Thoracic aorta endothelial cell (primary cell): Measurements from ENCODE around the gene NARF. TPM values are rescaled to one million over a fixed set of nuclear protein-coding genes. Genes with fewer than 3 reads are reported as not detected.

Source experiments
- small RNA-seq: library from RNA; depleted of rRNA; stranded (forward); fragments of <200 nt; gene quantifications from one replicate; pipeline ENCODE3, GENCODE V24; 2012
- total RNA-seq: library from RNA; depleted of rRNA; stranded (reverse); fragments of >200 nt; gene quantifications from 2 replicates; pipeline ENCODE4 v1.2.3, GENCODE V29; 2012

The NARF gene
- 74.0 and 97.5 TPM in 2 replicates for total RNA-seq

DNA sequence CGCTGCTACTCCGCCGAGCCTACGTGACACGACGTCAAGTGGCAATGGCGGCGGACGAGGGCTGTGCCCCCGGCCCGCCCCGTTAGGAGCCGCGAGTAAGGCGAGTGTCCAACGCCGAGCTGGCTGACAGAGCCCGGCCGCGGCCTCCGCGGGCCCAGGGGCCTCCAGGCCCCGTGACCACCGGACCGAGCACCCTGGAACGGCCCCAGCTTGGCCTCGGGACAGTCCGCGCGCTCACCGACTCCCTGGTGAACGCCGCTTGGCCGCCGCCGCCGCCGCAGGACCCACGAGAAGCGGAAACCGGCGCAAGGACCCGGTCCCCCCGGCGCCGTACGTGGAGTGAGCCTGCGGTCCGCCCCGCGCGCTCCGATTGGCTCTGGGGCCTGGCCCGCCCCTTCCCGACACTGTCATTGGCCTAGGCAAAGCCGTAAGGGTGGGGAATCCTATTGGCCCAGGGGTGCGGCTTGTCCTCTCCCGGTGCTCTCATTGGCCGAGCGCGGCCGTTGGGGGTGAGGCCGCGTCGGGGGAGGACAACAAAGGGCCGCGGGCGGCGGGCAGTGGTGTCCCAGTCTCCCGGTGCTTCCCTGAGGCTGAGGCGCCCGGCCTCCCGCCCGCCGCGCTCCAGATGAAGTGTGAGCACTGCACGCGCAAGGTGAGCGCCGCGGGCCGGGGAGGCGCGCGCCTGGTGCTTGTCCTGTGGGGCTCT, at the start of gene NARF:
TSS of gene NARF (plus strand) at position 563 of the 706 bp plus-strand sequence. CDS start at position 626, 63 bp downstream.

DNA sequence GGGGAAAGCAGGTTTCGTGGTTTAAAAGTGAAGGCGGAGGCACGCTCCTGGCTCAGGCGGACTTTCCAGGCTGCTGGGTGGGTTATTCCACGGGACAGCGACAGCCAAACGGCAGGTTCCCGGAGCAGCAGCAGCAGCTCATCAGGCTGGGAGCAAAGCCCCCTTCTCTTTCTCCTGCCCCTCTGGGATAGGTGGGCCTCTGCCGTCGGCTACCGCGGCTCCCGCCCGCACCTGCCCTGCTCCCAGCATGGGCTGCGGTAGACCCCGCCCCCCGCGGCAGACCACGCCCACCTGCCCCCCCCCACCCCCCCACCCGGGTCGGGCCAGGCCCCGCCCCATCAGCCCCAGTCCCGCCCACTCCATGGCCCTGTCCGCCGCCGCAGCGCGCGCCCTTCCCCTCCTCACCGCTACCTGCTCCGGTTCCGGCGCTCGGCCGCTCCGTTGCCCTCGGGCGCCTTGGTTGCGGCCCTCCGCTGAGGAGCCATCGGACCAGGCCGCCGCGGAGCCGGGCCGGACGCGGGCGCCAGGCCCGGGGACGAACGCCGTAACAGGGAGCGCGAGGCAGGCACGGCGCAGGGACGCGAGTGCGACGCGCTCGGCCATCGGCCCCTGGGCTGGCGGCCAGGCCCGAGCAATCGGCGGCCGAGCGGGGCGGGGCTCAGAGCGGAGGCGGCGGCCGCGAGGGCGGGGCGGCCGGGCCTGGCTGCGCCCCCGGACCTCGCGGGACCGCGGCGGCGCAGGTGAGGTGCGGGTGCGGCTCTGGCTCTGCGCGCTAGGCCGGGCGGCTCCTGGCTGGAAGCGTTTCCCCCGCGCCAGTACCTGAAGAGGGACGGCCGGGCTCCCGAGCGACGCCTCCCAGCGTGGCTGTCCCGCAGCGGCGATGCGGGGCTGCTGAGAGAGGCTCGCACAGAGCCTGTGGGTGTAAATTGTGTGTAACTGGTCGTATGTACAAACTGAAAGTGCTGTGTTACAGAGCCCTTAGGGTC, 40.2 kb upstream of the NARF start, which contains the start of the genes HEXD and OGFOD3:
TSS of gene HEXD (plus strand) at position 347 of the 986 bp plus-strand sequence. CDS start 1,453 bp downstream, outside the sequence.
TSS of gene OGFOD3 (minus strand) at position 586 of the 986 bp plus-strand sequence. CDS start at position 485, 101 bp downstream.

DNA sequence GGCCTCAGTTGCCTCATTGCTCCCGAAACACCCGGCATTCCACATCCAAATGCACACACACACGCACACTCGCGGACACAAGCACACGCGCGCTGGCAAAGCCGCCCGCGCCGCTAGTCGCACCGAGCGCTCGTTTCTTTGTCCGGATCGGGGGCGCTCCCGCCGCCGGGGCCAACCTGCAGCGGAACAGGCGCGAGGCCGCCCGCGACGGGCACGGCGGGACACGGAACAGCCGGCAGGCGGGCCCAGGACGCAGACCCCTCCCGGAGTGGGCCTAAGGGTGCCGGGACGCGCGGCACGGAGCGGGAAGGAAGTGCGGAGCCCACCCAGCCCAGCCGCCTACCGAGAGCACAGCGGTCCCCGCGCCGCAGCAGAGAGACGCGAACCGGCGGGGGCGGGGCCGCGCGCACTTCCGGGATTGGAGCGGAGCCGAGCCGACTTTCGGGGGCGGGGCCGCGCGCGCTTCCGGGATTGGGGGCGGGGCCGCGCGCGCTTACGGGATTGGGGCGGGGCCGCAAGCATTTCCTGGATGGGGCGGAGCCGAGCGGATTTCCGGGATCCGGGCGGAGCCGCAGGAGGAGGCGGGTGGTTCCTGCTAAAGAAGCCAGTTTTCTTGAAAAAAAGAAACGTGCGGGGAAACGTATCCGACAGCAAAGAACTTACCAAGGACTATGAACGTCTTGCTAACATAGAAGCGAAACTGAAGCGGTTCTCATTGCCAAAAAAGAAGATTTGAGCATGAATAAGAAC, 8.0 kb upstream of the NARF start, which contains the start of gene CYBC1:
TSS of gene CYBC1 (minus strand) at position 396 of the 750 bp plus-strand sequence. CDS start 1,498 bp downstream, outside the sequence.

DNA sequence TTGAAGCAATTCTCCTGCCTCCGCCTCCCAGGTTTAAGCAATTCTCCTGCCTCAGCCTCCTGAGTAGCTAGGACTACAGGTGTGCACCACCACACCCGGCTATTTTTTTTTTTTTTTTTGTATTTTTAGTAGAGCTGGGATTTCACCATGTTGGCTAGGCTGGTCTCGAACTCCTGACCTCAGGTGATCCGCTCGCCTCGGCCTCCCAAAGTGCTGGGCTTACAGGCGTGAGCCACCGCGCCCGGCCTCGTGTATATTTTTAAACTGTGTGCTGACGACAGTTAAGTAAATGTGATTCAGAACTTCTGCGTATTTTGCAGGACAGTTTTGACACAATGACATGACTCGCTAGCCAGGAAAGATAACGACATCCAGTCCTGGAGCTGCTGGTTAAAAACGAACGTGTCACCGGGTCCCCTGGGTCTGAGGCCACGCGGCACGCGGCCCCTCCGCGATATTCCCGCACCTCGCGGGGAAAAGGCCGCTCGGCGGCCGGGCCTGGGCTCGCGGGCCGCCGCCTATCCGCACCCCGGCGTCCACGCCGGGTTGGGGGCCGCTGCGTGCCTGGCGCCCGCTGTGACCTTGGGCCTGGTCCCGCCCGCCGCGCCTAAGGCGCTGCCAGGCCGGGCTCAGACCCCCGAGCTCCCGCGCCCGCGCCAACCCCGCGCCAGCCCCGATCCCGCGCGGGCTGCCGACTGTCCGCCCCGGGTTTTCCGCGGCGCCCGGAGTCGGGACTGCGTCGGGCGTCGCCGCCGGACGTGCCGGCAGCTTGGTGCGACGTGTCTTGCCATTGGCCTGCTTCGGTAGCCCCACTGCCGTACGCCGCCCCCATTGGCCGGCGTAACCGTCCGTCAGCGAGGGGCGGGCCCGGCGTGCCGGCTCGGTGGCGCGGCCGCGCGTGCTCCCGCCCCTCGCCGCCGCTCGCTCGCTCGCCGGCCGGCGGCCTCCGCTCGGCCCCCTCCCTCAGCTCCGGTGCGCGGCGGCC, 60.6 kb downstream of the NARF start, which contains the start of gene FOXK2:
TSS of gene FOXK2 (plus strand) at position 907 of the 985 bp plus-strand sequence. CDS start 157 bp downstream, outside the sequence.

Small RNA genes within 50 kb of the gene (small RNA-seq; reads per million reads assigned to genes)
- gene RF00019, result not detected

Other genes starting within 250 kb of the NARF start
- 16.2 and 18.8 TPM in 2 replicates for gene CCDC57, start 245.9 kb upstream of the NARF start, total RNA-seq
- 87.4 and 113 TPM in 2 replicates for gene SLC16A3, start 229.7 kb upstream of the NARF start, total RNA-seq
- gene CSNK1D, start 185.0 kb upstream of the NARF start, total RNA-seq, result 62.0 and 76.5 TPM in 2 replicates
- gene CD7, start 141.1 kb upstream of the NARF start, total RNA-seq, result not detected in 2 replicates
- gene SECTM1, start 125.0 kb upstream of the NARF start, total RNA-seq, result 2.8 and 3.7 TPM in 2 replicates
- 0.07 TPM in 1 of 2 replicates, not detected in the other for gene TEX19, start 99.5 kb upstream of the NARF start, total RNA-seq
- not detected in 2 replicates for gene UTS2R, start 87.0 kb upstream of the NARF start, total RNA-seq
- 11.7 and 13.0 TPM in 2 replicates for gene HEXD, start 40.4 kb upstream of the NARF start, total RNA-seq
- 27.1 and 28.6 TPM in 2 replicates for gene OGFOD3, start 40.2 kb upstream of the NARF start, total RNA-seq
- 41.0 and 50.7 TPM in 2 replicates for gene CYBC1, start 8.0 kb upstream of the NARF start, total RNA-seq
- 41.1 and 56.4 TPM in 2 replicates for gene FOXK2, start 61.0 kb downstream of the NARF start, total RNA-seq
- 70.5 and 81.1 TPM in 2 replicates for gene WDR45B, start 189.7 kb downstream of the NARF start, total RNA-seq
- 3.9 and 7.2 TPM in 2 replicates for gene RAB40B, start 240.0 kb downstream of the NARF start, total RNA-seq